ENCODE measurements around the gene MST1R. TPM values are rescaled to one million over a fixed set of nuclear protein-coding genes. Genes with fewer than 3 reads are reported as not detected.

MST1R gene
- total and polyA plus RNA-seq, 9 of the 15 experiments (the other 6 are each of a cell fraction or from before 2014, with no cell fraction given), result 1.3 to 10.0 (median 3.8) TPM

DNA sequence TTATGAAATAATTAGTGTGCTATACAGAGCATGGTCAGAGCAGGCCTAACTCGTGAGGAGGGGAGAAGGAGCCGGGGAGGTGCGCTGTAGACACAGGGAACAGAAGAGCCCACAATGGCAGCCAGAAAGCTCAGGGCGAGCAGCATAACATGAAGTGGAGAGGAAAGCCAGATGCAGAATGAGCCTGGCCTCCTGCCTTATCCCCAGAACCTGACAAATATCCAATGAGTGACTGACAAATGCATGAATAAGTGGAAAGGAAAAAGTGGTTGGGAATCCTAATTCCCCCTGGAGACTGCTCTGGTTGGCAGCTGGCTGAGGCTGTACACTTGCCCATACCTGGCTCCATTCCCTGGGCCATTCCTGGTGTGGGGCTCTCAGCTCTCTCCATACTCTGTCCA is 9.2 kb upstream of the MST1R start:
- ChIA-PET CTCF (ENCODE audit: low intra/inter-chr PET ratio) (no interaction called here), POLR2A (interaction anchor here (0.5 to 1.2 kb wide), 4 partner anchors 12 to 68 kb away, joined by 3 read pairs; no protein-coding TSS in a partner anchor)
- in situ Hi-C loops (cut with MboI), result no loop called here
- WGBS (ENCODE audit: insufficient coverage, low coverage, missing lambda C conversion rate), result 75% methylated on average over 2 of the region's 4 CpGs
- Histone ChIP-seq H3K27me3 (ENCODE audit: control insufficient read depth in 2 of 2, insufficient read depth in 2 of 2, low read length in 2 of 2) (no peaks in the 10 kb centered on the region), H3K27ac (ENCODE audit: extremely low read depth, low read depth, low read length) (no peak overlapping the region), H3K9ac (ENCODE audit: insufficient read depth in 1 of 2, low read depth in 2 of 2, low read length in 2 of 2) (no peak overlapping the region), H3K4me2 (ENCODE audit: insufficient read depth, low read length) (no peak overlapping the region), H4K20me1 (replicated peaks; ENCODE audit: control insufficient read depth, insufficient read depth, low read length) (no peaks in the 10 kb centered on the region), H3K9me1 (ENCODE audit: control insufficient read depth, insufficient read depth, low read length) (peaks cover 2% of the 10 kb centered on the region), H3K36me3 (ENCODE audit: control insufficient read depth, insufficient read depth, low read length) (peaks cover 30% of the 10 kb centered on the region; the same call in 2 of the 3 replicates), H2AFZ (ENCODE audit: low read depth, low read length) (no peak overlapping the region), H3K4me1 (replicated peaks in 1 of 2; ENCODE audit: control insufficient read depth in 2 of 2, insufficient read depth in 2 of 2, low read length in 2 of 2) (peaks cover 14 to 23% of the 10 kb centered on the region in 2 experiments; a peak in 4 of 5 replicates), H3K4me3 (no peak overlapping the region), H3K79me2 (ENCODE audit: control insufficient read depth, insufficient read depth, low read length) (no peaks in the 10 kb centered on the region), H3K9me3 (replicated peaks; ENCODE audit: control insufficient read depth, insufficient read depth, low read depth, low read length) (no peaks in the 10 kb centered on the region)
- TF ChIP-seq SREBF2 (CRISPR knock-in tag; IDR thresholded peaks at IDR 0.05) (no peak), TARDBP (IDR thresholded peaks at IDR 0.05) (no peak), GABPB2 (CRISPR knock-in tag; conservative IDR thresholded peaks at IDR 0.05) (no peak), CEBPG (CRISPR knock-in tag; IDR thresholded peaks at IDR 0.05) (no peak), CEBPG (tag; conservative IDR thresholded peaks at IDR 0.05 in 1 of 2, IDR thresholded peaks at IDR 0.05 in 1 of 2) (no peak), CBX3 (IDR thresholded peaks at IDR 0.05; ENCODE audit: borderline replicate concordance in 1 of 2, low read length in 2 of 2) (no peak), ZNF57 (CRISPR knock-in tag; IDR thresholded peaks at IDR 0.05) (no peak), HDAC1 (IDR thresholded peaks at IDR 0.05) (no peak), ZNF589 (CRISPR knock-in tag; IDR thresholded peaks at IDR 0.05; ENCODE audit: low read depth) (no peak), CBX5 (IDR thresholded peaks at IDR 0.05; ENCODE audit: borderline replicate concordance, low read depth) (no peak), HEY1 (CRISPR knock-in tag; IDR thresholded peaks at IDR 0.05; ENCODE audit: borderline replicate concordance) (no peak), ZNF79 (CRISPR knock-in tag; IDR thresholded peaks at IDR 0.05; ENCODE audit: low read depth) (no peak), ZFP36 (IDR thresholded peaks at IDR 0.05; ENCODE audit: low read depth, low read length, partially characterized antibody) (no peak), ZNF384 (IDR thresholded peaks at IDR 0.05; ENCODE audit: low read depth, low read length) (no peak), NR4A1 (CRISPR knock-in tag; IDR thresholded peaks at IDR 0.05) (no peak), NR4A1 (tag; IDR thresholded peaks at IDR 0.05) (no peak)
- TF ChIP-seq, protein P1, sequence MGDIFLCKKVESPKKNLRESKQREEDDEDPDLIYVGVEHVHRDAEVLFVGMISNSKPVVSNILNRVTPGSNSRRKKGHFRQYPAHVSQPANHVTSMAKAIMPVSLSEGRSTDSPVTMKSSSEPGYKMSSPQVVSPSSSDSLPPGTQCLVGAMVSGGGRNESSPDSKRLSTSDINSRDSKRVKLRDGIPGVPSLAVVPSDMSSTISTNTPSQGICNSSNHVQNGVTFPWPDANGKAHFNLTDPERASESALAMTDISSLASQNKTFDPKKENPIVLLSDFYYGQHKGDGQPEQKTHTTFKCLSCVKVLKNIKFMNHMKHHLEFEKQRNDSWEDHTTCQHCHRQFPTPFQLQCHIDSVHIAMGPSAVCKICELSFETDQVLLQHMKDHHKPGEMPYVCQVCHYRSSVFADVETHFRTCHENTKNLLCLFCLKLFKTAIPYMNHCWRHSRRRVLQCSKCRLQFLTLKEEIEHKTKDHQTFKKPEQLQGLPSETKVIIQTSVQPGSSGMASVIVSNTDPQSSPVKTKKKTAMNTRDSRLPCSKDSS (IDR thresholded peaks at IDR 0.05; ENCODE audit: low read depth, partially characterized antibody), result no peak
- no peak for DNase-seq (ENCODE audit: extremely low read depth in 1 of 4, low spot score in 3 of 4)
- BruUV-seq (replicated peaks), result no TSS peak
- intact Hi-C loops (cut with micrococcal nuclease), result no loop called here
- no peak for ATAC-seq
- no peak for FAIRE-seq
